HG02973 (cell line): ENCODE data around the gene GM2A.

Experiments
- ATAC-seq: cut with Tn5 transposase; IDR thresholded peaks from one replicate; pipeline ENCODE4 v1.9.1; 2021; ENCODE audit warnings: moderate library complexity; ENCODE audit not compliant: unreplicated experiment

GM2A gene

DNA sequence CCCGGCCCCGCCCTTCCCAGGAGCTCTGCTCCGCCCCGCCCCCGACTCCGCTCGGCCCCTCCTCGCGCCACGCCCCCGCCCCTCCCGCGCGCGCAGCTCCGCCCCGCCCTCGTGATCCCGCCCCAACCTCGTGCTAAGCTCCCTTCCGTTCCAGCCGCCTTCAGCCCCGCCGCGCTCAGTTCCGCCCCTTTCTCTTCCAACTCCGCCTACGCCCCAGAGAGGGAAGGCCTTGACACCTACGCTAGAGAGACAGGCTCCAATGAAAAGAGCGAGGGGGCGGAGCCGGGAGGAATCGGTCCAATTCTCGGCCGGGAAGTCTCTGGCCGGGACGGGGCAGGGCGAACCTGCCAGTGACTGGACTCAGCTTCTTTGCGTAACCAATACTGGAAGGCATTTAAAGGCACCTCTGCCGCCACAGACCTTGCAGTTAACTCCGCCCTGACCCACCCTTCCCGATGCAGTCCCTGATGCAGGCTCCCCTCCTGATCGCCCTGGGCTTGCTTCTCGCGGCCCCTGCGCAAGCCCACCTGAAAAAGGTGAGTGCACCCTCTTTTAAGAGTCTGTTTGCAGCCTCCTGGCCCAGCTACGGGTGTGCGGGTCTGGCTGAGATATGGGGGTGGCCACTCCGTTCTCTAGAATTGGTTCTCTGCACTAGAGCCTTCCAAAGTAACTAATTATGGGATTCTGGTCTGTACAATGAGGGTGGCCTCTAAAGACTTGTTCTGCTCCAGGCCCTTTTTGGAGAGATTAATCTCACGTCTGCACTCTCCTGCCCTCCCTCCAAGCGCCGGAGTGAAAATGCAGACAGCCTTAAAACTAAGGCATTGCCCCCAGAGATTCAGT lies at the start of gene GM2A:
TSS of gene GM2A (plus strand) at position 424 of the 843 bp plus-strand sequence. CDS start at position 456, 32 bp downstream.
- peak; percentile 78 for ATAC-seq

- ATAC-seq: no peak
These were observed 48.9 kb upstream of the GM2A start for GRCh38 chr5:151204051-151204450.

DNA sequence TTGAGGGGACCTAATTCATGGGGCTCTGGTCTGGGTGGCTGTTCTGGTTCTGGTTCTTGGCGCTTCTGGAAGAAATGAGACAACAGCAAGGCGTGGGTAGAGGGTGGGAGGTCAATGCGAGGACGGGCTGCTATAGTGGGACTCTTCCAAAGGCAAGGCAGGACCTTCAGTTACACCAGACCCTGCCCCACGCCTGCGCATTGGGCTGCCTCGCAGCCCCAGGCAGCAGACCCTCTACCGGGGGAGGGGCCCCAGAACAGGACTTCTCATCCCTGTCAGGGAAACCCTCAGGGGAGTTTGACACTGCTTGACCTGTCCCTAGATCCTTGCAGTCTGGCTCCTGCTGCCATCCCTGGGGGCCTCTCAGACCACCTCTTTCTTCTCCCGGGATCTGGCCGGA lies 47.6 kb upstream of the GM2A start:
- no peak for ATAC-seq

- ATAC-seq: no peak
These were observed 44.5 kb upstream of the GM2A start for GRCh38 chr5:151208481-151208914.

DNA sequence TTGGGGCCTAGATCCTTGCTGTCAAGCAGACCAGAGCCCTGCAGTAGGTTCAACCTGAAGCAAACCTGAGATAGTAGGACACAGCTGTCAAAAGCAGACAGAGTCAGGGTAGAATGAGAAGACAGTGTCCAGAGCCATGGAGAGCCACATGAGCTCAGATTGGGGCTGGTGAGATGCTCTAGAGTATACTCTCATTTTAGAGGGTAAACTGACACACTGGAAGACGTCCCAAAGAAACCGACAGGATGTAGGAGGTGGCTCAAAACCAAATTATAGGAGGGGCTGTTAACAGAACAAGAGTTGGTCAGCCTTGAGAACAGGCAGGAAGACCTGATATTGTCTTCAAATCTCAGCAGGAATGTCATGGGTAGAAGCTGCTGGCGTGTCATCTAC lies 40.6 kb upstream of the GM2A start:
- no peak for ATAC-seq

GRCh38 chr5:151213803-151214613 lies 39.0 kb upstream of the GM2A start:
- peak; percentile 72 for ATAC-seq

DNA sequence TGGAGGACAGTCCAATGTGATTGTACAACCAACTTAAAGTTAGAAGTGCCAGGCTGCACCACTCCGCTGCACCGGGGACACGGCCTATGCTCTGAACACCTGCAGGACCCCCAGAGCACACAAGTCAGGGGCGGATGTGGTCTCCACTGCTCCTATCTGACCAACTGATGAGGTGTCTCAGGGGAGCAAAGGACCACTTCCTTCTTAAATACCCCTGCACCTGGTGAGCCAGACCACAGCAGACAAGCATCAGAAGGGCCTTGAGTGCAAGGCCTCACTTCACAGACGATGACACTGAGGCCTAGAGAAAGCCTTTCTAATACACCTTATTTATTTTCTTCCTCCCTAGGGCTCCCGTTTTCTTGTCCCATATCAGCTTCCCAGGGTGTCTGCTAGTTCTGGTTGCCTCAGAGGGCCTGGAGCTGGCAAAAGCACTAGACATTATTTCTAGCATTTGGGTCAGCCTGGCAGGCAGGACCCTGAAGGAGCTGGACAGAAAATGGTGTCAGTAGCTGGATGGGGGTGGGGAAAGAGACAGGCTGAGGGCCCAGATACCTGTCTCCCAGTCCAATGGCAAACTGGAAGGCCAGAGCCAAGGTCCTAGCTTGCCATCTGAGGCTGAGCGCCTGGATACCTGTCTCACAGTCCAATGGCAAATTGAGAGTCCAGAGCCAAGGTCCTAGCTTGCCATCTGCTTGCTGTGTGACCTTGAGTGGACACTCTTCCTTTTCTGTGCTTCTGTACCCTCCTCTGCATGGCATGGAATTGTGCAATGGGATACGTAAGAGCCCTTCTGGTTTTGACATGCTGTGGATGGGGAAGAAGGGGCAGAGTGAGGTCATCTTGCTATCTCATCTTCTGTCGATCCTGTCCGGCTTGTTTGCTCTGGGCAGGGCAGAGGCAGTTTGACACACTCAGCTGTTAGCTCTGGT lies 38.1 kb upstream of the GM2A start:
- ATAC-seq: peak; percentile 54

GRCh38 chr5:151215546-151215880 lies 37.5 kb upstream of the GM2A start:
- ATAC-seq: no peak

DNA sequence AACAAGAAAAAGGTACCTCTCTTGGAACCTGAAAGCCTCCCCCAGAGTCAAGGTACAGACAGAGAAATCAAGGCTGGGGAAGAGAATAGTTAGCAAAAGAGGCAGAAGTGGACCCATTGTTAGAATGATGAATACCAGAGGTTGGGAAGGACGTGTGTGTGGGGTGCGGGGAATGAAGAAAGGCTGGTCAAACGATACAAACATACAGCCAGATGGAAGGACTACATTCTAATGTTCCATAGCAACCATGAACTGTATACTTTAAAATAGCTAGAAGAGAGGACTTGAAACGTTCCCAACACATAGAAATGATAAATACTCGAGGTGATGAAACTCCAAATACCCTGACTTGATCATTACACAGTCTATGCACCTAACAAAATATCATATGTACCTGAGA lies 36.2 kb upstream of the GM2A start:
- no peak for ATAC-seq

DNA sequence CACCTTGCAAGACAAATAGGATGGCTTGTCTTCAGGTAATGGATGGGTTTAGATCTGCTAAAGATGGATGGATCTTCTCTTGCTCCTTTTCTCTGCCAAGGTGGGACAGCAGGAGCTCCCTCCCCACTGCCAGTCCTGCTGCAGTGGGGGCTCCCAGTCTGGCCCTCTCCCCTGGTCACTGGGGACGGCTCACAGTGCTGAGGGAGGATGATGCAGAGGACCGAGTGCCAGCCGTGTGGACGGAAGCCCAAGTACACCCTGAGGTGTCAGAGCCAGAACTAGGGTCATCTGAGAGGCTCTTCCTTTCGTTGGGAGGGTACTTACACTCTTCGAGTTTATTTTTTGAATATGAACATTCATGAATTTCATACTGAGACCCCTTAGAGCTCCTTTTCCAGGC lies 34.8 kb upstream of the GM2A start:
- ATAC-seq: no peak

DNA sequence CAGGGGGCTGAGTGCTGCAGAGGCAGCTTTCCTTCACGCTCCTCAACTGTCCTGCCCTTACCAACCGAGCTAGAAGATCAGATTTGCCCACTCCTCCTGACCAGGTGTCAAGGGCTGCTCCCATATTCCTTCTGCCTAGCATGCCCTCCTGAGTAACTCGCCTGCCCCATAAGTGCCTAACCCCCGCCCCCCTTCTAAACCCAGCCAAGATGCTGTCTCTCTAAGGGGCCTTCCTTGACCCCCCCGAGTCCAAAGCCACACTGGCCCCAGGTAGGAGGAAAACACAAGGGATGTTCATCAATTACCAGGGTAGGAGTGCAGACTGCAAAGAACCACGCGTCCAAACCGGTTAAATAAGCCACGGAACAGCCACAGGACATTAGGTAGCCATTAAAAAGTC lies 33.8 kb upstream of the GM2A start:
- no peak for ATAC-seq

GRCh38 chr5:151219789-151220188 lies 33.2 kb upstream of the GM2A start:
- ATAC-seq: no peak

- ATAC-seq: no peak
These were observed 31.4 kb upstream of the GM2A start for GRCh38 chr5:151221574-151221973.

DNA sequence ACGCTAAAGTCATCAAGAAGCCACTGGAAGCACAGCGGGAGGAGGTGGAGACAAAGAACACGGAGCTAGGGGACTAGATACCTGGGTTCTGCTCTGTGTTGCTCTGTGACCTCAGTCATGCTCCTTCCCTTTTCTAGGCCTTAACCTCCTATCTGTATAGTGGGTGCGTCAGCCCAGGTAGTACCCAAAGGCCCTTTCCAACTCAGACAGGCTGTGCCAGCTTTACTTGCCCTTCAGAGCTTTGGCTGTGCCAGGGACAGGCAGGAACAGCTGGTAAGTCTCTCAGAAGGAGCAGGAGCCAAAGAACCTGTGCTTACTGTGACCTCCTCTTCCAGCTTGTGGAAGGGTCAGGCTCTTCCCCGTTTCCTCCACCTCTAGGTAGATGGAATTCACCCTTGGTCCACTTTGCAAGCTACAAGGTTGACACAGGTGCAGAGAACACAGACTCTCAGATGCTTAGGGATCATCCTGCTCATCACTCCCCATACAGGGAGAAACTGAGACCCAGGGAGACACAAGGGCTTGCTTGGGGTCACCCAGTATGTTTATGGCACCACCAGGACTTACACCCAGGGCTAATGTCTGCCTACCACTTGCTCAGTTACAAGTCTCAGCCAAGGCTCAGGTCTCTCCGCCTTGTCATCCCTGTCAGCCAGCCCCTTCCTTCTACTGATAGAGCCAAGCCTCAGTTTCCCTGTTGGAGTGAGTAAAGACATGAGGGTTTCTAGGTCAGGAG lies 30.8 kb upstream of the GM2A start:
- ATAC-seq: no peak

DNA sequence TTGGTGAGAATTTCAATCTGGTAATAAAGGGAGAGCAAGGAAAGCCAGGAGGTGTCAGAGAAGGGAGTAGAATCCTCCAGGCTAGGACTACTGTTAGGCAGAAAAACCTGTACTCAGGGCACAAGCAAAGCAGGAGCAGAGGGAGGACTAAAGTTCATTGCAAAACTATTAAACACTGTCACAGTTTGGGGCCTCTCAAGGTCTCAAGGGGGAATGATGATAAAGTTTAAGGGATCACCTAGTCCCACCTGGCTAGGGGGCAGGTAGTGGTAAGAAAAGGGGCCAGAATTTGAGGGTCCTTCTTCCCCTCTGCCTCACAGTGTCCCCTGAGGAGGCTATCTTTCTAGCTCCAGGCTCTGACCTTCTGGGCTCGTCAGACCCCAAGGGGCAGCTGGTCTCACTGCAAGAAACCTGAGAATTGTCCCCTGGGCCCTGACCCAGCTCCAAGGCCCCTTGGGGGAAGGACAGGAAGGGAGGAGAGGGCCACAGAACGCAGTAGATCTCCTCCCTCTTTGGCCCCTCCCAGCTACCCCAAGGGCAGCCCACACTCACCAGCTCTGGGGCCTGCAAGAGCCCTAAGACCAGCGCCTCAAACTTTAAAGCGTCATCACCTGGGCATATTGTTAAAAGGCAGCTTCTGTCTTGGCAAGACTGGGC lies 30.1 kb upstream of the GM2A start:
- peak; percentile 52 for ATAC-seq

DNA sequence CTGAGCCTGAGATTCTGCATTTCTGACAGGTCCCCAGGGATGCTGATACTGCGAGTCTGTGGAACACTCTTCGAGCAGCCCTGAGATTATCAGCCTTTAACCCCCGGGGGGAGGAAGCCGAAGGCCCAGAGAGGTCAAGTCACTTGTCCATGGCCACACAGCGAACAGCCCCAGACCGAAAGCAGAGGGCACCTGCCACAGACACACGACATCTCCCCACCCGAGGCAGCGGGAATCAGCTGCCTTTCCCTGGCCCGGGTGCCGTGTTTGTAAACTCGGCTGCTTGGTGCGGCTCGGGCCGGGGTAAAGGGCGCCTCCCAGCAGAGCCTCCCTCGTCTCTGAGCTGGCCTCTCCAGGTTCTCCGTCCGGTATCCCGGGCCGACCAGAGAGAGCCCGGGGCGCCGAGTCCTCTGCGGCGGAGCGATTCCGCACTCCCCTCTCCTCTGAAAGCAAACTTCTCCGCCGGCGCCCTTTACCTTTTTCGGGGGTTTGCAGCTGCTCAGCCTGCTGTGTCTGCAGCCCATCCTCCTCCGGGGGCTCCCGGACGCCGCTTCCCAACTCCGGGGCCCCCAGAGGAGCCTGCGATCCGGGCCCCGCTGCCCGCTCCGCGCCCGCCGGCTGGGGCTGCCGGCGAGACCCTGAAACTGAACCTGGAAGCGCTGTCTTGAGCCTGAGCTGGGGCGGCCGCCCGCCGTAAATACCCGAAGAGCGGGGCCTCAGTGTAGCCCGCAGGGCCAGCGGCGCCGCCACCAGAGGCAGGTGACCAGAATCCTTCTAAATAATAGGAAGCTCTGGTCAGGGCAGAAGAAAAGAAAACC lies 29.3 kb upstream of the GM2A start, which contains the start of gene CCDC69:
TSS of gene CCDC69 (minus strand) at position 646 of the 818 bp plus-strand sequence. CDS start at position 524, 122 bp downstream.
- peak; percentile 72 for ATAC-seq

DNA sequence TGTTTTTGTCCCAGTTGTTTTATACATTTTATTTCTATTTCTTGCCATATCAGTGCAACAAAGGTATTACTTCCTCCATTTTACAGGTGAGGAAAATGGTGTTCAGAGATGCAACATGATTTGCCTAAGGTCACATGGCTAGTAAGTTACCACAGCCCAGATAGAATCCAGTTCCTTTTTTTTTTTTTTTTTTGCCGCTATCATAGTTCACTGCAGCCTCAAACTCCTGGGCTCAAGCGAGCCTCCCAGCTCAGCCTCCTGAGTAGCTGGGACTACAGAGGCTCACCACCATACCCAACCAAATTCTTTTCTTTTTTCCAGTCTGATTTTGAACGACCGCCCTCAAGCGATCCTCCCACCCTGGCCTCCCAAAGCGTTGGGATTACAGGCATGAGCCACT lies 28.6 kb upstream of the GM2A start:
- ATAC-seq: peak; percentile 35

DNA sequence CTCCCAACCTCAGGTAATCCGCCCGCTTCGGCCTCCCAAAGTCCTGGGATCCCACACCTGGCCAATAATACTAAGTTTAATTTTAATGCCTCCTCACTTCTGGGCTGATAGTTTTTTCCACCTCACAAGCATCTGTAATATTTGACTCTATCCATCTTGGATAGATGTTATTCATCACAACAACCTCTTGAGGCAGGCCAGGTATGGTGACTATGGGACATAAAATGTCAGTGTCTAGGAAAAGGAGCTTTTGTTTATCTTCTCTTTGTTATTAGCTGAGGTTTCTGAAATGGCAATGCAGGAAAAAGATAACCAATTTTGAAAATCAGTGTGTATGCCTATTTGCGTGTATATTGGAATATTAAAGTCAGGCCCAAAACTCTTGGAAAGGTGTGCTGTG lies 27.9 kb upstream of the GM2A start:
- no peak for ATAC-seq

DNA sequence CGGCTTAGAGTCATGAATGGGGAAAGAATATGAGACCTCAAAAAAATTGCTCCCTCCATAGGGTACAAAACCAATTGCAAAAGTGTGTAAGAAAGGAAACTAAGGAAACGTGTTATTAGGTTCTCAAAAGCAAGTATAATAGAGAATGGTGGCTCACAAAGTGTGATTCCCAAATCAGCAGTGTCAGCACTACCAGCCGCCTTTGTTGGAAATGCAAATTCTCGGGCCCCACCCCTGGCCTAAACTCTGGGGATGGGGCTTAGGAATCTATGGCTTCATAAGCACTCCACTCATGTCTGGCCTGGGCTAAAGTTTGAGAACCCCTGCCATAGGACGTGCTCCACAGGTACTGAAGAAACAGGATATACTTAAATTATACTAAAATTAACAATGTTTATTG lies 27.5 kb upstream of the GM2A start:
- ATAC-seq: no peak
